K562 (cell line): ENCODE results near the gene SORCS2.

ENCODE experiments used
- ARHGAP35 ChIP-seq: fragments of 450-650 bp; IDR thresholded peaks from 2 replicates; pipeline ENCODE4 v1.6.1; 2018; ENCODE audit not compliant: partially characterized antibody
- CTCF ChIP-seq, 3 experiments: IDR thresholded peaks in 2 of 3; conservative IDR thresholded peaks in 1 of 3; 2 replicates each; pipeline ENCODE4 v1.5.1; 2011 to 2012; ENCODE audit warnings: low read length in 3 of 3, mild to moderate bottlenecking in 3 of 3, control low read depth in 2 of 3, improper control_type of control experiment in 1 of 3, inconsistent platforms in 1 of 3, low read depth in 1 of 3, mixed read lengths in 1 of 3, moderate library complexity in 1 of 3; ENCODE audit not compliant: insufficient read depth in 2 of 3
- DACH1 ChIP-seq: fragments of 450-650 bp; IDR thresholded peaks from 2 replicates; pipeline ENCODE4 v1.6.1; 2018; ENCODE audit not compliant: partially characterized antibody
- GATA2 ChIP-seq: sonication (generic); formaldehyde crosslinking; IDR thresholded peaks from 2 replicates; pipeline ENCODE4 v1.4.0; 2020; ENCODE audit warnings: mild to moderate bottlenecking, missing genetic modification reagents
- HLTF ChIP-seq: fragments of 450-650 bp; IDR thresholded peaks from 2 replicates; pipeline ENCODE4 v1.6.1; 2016
- HMG20B ChIP-seq: fragments of 250-450 bp; sonication (Bioruptor Pico); IDR thresholded peaks from 2 replicates; pipeline ENCODE4 v1.5.0; 2021; ENCODE audit warnings: mild to moderate bottlenecking
- NFXL1 ChIP-seq: fragments of 450-650 bp; formaldehyde crosslinking; IDR thresholded peaks from 2 replicates; pipeline ENCODE4 v1.4.0; 2021; ENCODE audit warnings: mild to moderate bottlenecking
- POLR2A ChIP-seq: fragments of 450-650 bp; conservative IDR thresholded peaks from 2 replicates; pipeline ENCODE4 v1.6.1; 2016
- SMC3 ChIP-seq: conservative IDR thresholded peaks from 2 replicates; pipeline ENCODE4 v1.6.1; 2011; ENCODE audit warnings: low read depth, low read length, improper control_type of control experiment; ENCODE audit not compliant: insufficient read depth
- ZNF253 ChIP-seq: fragments of 250-450 bp; sonication (Bioruptor Pico); conservative IDR thresholded peaks from 2 replicates; pipeline ENCODE4 v1.6.1; 2021; ENCODE audit warnings: mild to moderate bottlenecking

GRCh38 chr4:7674706-7675105, 482.4 kb downstream of the SORCS2 start:
- no peak for TF ChIP-seq ZNF253 (CRISPR knock-in tag)
- TF ChIP-seq ARHGAP35, result no peak
- TF ChIP-seq HMG20B (CRISPR knock-in tag), result no peak
- no peak for TF ChIP-seq DACH1
- TF ChIP-seq POLR2A, result no peak
- TF ChIP-seq NFXL1 (CRISPR knock-in tag), result no peak
- TF ChIP-seq SMC3, result no peak
- no peak for TF ChIP-seq GATA2
- TF ChIP-seq CTCF (IDR thresholded peaks at IDR 0.05 in 2 of 3, conservative IDR thresholded peaks at IDR 0.05 in 1 of 3; ENCODE audit: insufficient read depth in 2 of 3, low read depth in 1 of 3, low read length in 3 of 3), result no peak
- TF ChIP-seq HLTF, result no peak
